Measurements from ENCODE around the gene REN. TPM values are rescaled to one million over a fixed set of nuclear protein-coding genes. Genes with fewer than 3 reads are reported as not detected.

The REN gene
- total RNA-seq, 2 donors from 2014 or later, result not detected

DNA sequence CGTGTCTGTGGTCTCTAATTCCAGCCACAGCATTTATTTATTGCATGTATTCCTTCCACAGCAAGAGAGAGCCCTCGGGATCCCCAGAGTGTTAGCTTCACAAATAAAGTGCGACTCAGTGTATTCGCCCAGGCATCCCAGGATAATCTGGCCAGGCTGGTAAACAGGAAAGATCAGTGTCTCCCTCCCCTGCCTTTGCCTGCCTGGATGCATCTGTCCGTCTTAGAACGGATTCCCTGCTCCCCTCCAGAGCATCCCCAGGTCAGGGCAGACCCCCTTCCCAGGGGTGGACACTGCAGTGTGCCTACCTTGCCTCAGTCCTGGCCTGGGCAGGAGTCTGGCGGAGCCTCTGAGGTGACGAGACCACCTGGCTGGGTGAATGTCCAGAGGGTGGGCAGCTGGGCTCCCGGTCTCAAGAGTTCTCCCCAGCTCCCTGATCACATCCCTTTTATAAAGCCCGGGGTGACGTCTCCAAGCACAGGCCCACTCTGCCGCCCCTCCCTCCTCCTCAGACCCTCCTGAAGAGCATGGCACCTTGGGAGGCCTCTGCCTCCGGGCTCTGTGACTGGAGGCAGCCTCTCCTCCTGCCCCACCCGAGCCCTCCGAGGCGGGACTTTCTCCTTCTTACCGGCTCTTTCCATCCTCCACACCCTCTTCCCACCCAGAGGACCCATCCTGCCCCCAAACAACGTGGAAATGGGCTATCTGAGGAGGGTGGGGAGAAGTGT lies 30.1 kb upstream of the REN start, which contains the start of gene KISS1:
Gene KISS1 (minus strand): TSS at position 424 of the 728 bp plus-strand sequence. CDS start 3,615 bp downstream, outside the sequence.
- H3K27me3 ChIP-seq (replicated peaks; ENCODE audit: insufficient read depth), result no peaks in the 10 kb centered on the region
- TF ChIP-seq, protein P1, sequence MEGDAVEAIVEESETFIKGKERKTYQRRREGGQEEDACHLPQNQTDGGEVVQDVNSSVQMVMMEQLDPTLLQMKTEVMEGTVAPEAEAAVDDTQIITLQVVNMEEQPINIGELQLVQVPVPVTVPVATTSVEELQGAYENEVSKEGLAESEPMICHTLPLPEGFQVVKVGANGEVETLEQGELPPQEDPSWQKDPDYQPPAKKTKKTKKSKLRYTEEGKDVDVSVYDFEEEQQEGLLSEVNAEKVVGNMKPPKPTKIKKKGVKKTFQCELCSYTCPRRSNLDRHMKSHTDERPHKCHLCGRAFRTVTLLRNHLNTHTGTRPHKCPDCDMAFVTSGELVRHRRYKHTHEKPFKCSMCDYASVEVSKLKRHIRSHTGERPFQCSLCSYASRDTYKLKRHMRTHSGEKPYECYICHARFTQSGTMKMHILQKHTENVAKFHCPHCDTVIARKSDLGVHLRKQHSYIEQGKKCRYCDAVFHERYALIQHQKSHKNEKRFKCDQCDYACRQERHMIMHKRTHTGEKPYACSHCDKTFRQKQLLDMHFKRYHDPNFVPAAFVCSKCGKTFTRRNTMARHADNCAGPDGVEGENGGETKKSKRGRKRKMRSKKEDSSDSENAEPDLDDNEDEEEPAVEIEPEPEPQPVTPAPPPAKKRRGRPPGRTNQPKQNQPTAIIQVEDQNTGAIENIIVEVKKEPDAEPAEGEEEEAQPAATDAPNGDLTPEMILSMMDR (IDR thresholded peaks at IDR 0.05), result no peak

DNA sequence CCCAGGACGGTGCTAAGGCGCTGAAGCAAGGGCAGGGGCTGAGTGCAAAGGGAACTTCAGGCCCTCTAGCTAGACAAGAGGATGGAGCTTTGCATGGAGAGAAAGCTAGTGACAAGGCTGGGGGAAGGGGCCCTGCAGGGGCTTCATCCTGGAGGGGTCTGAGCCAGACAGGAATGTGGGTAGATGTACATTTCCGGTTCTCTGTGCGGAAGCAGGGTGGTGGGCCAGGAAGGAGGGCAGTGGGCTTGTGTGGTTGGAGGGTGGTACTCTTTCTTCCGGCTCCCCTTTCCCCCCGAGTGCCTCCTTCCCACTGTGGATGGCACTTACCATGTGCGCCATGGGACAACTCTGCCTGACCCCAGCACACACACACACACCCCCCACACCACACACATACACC lies 28.6 kb upstream of the REN start:
- H3K27me3 ChIP-seq (replicated peaks; ENCODE audit: insufficient read depth), result no peaks in the 10 kb centered on the region

More for the DNA sequence above, 30.1 kb upstream of the REN start, which contains the start of gene KISS1:
- DNase-seq (ENCODE audit: low spot score) (no peak), ATAC-seq (ENCODE audit: insufficient number of reproducible peaks, low FRiP score, low read depth) (no peak)
- H3K4me3 ChIP-seq, result no peak within 1 kb of the TSS
- H3K36me3 ChIP-seq, result no peaks in the 10 kb centered on the region
- H3K9me3 ChIP-seq, result no peaks in the 10 kb centered on the region
- no peaks in the 10 kb centered on the region for H3K4me1 ChIP-seq (ENCODE audit: control insufficient read depth in 1 of 2, low read depth in 2 of 2)
- no peak within 1 kb of the TSS for H3K27ac ChIP-seq

GRCh38 chr1:204194080-204194479 lies 27.9 kb upstream of the REN start:
- Histone ChIP-seq H3K4me3 (no peak overlapping the region), H3K36me3 (no peaks in the 10 kb centered on the region), H3K9me3 (no peaks in the 10 kb centered on the region), H3K27ac (no peak overlapping the region), H3K27me3 (replicated peaks; ENCODE audit: insufficient read depth) (no peaks in the 10 kb centered on the region), H3K4me1 (ENCODE audit: control insufficient read depth in 1 of 2, low read depth in 2 of 2) (no peaks in the 10 kb centered on the region)
- TF ChIP-seq, protein P1 (IDR thresholded peaks at IDR 0.05), result no peak
- ATAC-seq (ENCODE audit: insufficient number of reproducible peaks, low FRiP score, low read depth), result no peak
- no peak for DNase-seq (ENCODE audit: low spot score)

More for the DNA sequence above, 28.6 kb upstream of the REN start:
- no peak for DNase-seq (ENCODE audit: low spot score)
- TF ChIP-seq, protein P1 (IDR thresholded peaks at IDR 0.05), result no peak
- ATAC-seq (ENCODE audit: insufficient number of reproducible peaks, low FRiP score, low read depth), result no peak
- H3K4me1 ChIP-seq (ENCODE audit: control insufficient read depth in 1 of 2, low read depth in 2 of 2), result no peaks in the 10 kb centered on the region
- H3K4me3 ChIP-seq, result no peak overlapping the region
- H3K9me3 ChIP-seq, result no peaks in the 10 kb centered on the region
- no peak overlapping the region for H3K27ac ChIP-seq
- no peaks in the 10 kb centered on the region for H3K36me3 ChIP-seq

GRCh38 chr1:204192589-204193352 lies 26.6 kb upstream of the REN start:
- no peaks in the 10 kb centered on the region for H3K36me3 ChIP-seq
- TF ChIP-seq, protein P1 (IDR thresholded peaks at IDR 0.05), result no peak
- H3K9me3 ChIP-seq, result no peaks in the 10 kb centered on the region
- ATAC-seq (ENCODE audit: insufficient number of reproducible peaks, low FRiP score, low read depth), result no peak
- H3K27ac ChIP-seq, result no peak overlapping the region
- DNase-seq (ENCODE audit: low spot score), result no peak
- no peaks in the 10 kb centered on the region for H3K4me1 ChIP-seq (ENCODE audit: control insufficient read depth in 1 of 2, low read depth in 2 of 2)
- H3K4me3 ChIP-seq, result no peak overlapping the region
- H3K27me3 ChIP-seq (replicated peaks; ENCODE audit: insufficient read depth), result no peaks in the 10 kb centered on the region

DNA sequence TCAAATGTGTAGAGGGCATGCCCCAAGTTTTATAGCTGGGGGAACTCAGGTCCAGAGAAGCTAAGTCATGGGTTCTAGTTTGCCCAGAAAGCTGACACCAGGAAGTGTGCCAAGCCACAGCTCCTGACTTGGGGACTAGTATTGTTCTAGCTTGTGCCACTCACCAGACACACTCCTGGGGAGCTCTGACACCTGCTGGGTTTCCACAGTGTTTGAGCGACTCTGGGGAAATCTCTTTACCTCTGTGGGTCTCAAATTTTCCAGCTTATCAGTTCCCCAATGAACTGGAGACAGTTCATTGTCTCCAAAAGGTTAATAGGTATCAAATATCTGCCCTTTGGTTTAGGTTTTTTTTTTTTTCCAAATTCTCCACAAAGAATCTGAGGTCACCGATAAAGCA lies 25.9 kb upstream of the REN start:
- TF ChIP-seq, protein P1 (IDR thresholded peaks at IDR 0.05), result no peak
- no peak overlapping the region for H3K27ac ChIP-seq
- no peaks in the 10 kb centered on the region for H3K36me3 ChIP-seq
- DNase-seq (ENCODE audit: low spot score) (no peak), ATAC-seq (ENCODE audit: insufficient number of reproducible peaks, low FRiP score, low read depth) (no peak)
- no peaks in the 10 kb centered on the region for H3K4me1 ChIP-seq (ENCODE audit: control insufficient read depth in 1 of 2, low read depth in 2 of 2)
- no peaks in the 10 kb centered on the region for H3K27me3 ChIP-seq (replicated peaks; ENCODE audit: insufficient read depth)
- no peak overlapping the region for H3K4me3 ChIP-seq
- H3K9me3 ChIP-seq, result no peaks in the 10 kb centered on the region
